ENCODE results near the gene CALHM3. TPM values are rescaled to one million over a fixed set of nuclear protein-coding genes. Genes with fewer than 3 reads are reported as not detected.

The CALHM3 gene
- total RNA-seq, 1 donor from 2014 or later, result not detected

DNA sequence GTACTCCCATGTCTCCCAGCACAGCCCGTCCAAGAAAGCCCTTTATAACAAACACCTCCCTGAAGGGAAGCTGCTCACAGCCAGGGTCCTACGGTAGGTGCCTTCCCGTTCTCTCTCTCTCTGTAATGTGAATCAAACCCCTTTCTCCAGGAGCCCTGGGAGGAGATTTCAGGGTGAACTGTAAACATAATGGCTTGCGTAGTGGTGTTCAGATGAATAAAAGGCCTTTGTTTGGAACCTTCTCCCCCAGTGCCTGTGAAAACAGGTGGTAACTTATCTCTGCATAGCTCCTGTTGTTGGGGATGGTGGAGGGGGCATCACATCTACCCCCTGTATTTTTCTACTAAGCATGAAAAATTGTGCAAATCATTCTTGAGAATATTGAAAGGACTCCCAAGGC lies 39.3 kb downstream of the CALHM3 start:
- no peak overlapping the region for H3K27ac ChIP-seq
- peaks cover 25% of the 10 kb centered on the region for H3K4me1 ChIP-seq
- H3K9me3 ChIP-seq, result no peaks in the 10 kb centered on the region
- H3K36me3 ChIP-seq, result peaks cover 0 to 64% of the 10 kb centered on the region in 2 donors
- DNase-seq (ENCODE audit: extremely low spot score in 2 of 2), result no peak
- TF ChIP-seq, protein P1, sequence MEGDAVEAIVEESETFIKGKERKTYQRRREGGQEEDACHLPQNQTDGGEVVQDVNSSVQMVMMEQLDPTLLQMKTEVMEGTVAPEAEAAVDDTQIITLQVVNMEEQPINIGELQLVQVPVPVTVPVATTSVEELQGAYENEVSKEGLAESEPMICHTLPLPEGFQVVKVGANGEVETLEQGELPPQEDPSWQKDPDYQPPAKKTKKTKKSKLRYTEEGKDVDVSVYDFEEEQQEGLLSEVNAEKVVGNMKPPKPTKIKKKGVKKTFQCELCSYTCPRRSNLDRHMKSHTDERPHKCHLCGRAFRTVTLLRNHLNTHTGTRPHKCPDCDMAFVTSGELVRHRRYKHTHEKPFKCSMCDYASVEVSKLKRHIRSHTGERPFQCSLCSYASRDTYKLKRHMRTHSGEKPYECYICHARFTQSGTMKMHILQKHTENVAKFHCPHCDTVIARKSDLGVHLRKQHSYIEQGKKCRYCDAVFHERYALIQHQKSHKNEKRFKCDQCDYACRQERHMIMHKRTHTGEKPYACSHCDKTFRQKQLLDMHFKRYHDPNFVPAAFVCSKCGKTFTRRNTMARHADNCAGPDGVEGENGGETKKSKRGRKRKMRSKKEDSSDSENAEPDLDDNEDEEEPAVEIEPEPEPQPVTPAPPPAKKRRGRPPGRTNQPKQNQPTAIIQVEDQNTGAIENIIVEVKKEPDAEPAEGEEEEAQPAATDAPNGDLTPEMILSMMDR (IDR thresholded peaks at IDR 0.05), result no peak
- TF ChIP-seq POLR2AphosphoS5 (IDR thresholded peaks at IDR 0.05; ENCODE audit: insufficient read depth in 1 of 2, low read depth in 1 of 2), result no peak
- no peak for TF ChIP-seq POLR2A (IDR thresholded peaks at IDR 0.05)
- intact Hi-C loops (cut with DNase I), result no loop called here
- no peak overlapping the region for H3K4me3 ChIP-seq
- no peaks in the 10 kb centered on the region for H3K27me3 ChIP-seq

DNA sequence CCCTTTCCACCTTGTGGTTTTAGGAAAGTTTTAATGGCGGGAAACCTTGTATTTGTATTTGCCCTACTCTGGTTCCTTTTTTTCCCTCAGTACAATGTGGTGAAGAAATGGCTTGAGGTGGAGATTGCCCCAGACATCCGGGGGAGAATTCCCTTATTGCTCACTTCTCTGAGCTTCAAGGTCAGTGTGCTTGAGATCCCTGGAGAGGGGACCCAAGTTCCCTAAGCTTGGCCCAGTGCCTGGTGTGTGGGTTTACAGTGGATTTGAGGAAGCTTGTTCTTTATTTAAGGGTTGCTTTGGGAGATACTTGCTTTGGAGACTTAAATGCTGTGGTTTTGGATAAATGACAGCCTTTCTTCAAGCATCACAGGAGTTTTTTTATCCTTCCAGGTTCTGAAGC lies 45.2 kb downstream of the CALHM3 start:
- Histone ChIP-seq H3K36me3 (peaks cover 0 to 42% of the 10 kb centered on the region in 2 donors), H3K4me1 (no peaks in the 10 kb centered on the region), H3K9me3 (no peaks in the 10 kb centered on the region), H3K27me3 (no peaks in the 10 kb centered on the region), H3K27ac (no peak overlapping the region), H3K4me3 (no peak overlapping the region)
- DNase-seq (ENCODE audit: extremely low spot score in 2 of 2), result no peak
- TF ChIP-seq POLR2AphosphoS5 (IDR thresholded peaks at IDR 0.05; ENCODE audit: insufficient read depth in 1 of 2, low read depth in 1 of 2), result no peak
- TF ChIP-seq, protein P1 (IDR thresholded peaks at IDR 0.05), result no peak
- TF ChIP-seq POLR2A (IDR thresholded peaks at IDR 0.05), result no peak
- intact Hi-C loops (cut with DNase I), result no loop called here

DNA sequence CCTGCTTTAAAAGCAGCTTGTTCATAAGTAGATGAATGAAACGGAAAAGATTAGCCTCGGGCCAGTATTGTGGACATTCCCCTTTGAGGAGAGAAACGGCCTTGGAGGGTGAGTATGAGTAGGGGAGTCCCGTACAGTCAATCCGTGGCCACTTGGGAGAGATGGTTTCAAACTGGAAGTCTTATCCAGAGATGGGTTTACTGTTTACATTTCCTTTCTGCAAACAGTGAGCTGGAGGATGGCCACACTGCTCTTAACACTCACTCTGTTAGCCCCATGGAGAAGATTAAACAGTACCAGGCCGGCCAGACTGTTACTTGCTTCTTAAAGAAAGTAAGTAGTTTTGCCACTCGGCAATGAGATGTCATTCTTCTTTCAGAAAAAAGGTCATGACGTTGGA lies 47.1 kb downstream of the CALHM3 start:
- H3K4me3 ChIP-seq, result no peak overlapping the region
- no peak for DNase-seq (ENCODE audit: extremely low spot score in 2 of 2)
- TF ChIP-seq, protein P1 (IDR thresholded peaks at IDR 0.05), result no peak
- TF ChIP-seq POLR2A (IDR thresholded peaks at IDR 0.05), result no peak
- no peak for TF ChIP-seq POLR2AphosphoS5 (IDR thresholded peaks at IDR 0.05; ENCODE audit: insufficient read depth in 1 of 2, low read depth in 1 of 2)
- no peaks in the 10 kb centered on the region for H3K27me3 ChIP-seq
- H3K9me3 ChIP-seq, result no peaks in the 10 kb centered on the region
- no peaks in the 10 kb centered on the region for H3K4me1 ChIP-seq
- intact Hi-C loops (cut with DNase I), result no loop called here
- peaks cover 0 to 42% of the 10 kb centered on the region in 2 donors for H3K36me3 ChIP-seq
- H3K27ac ChIP-seq, result no peak overlapping the region

DNA sequence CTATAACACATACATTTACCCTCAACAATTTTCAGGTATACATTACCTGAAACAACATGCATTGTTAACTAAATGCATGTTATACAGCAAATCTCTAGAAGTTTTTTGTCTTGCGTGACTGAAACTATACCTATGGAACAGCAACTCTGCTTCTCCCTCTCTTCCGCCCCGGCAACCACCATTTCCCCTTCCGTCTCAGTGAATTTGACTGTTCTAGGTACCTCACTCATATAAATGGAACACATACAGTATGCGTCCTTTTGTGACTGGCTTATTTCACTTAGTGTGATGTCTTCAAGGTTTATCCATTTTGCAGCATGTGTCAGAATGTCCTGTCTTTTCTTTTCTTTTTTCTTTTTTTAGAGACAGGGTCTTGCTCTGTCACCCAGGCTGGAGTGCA lies 49.4 kb downstream of the CALHM3 start:
- no peak overlapping the region for H3K4me3 ChIP-seq
- H3K9me3 ChIP-seq, result no peaks in the 10 kb centered on the region
- H3K27me3 ChIP-seq, result no peaks in the 10 kb centered on the region
- TF ChIP-seq POLR2AphosphoS5 (IDR thresholded peaks at IDR 0.05; ENCODE audit: insufficient read depth in 1 of 2, low read depth in 1 of 2), result no peak
- TF ChIP-seq POLR2A (IDR thresholded peaks at IDR 0.05), result no peak
- TF ChIP-seq, protein P1 (IDR thresholded peaks at IDR 0.05), result no peak
- intact Hi-C loops (cut with DNase I), result no loop called here
- H3K27ac ChIP-seq, result no peak overlapping the region
- H3K36me3 ChIP-seq, result peaks cover 0 to 59% of the 10 kb centered on the region in 2 donors
- DNase-seq (ENCODE audit: extremely low spot score in 2 of 2), result no peak
- no peaks in the 10 kb centered on the region for H3K4me1 ChIP-seq

DNA sequence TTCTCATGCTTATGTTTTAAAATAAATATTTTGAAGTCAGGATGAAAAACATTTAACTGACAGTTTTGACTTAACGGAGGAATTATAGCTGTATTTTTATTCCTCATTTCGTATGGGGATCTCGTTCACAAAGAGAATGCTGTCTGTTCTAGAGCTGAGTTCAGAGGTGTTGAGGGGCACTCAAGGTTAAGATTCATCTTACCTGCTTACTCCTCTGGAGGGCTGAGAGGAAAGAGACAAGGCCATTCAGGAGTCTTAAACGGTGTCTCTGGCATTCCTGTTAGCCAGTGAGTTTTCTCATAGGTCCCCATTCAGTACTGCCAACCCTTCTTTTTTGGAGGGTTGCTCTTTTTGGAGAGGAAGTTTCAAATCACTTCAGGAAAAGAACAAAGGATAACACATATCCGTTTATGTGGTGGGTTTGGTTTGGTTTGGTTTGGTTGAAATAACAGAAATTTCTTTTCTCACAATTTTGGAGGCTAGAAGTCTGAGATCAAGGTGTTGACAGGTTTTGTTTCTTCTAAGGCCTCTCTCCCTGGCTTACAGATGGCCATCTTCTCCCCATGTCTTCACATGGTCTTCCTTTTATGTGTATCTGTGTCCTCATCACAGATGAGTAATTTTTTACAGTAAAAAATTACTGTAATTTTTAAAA lies 49.9 kb downstream of the CALHM3 start:
- peaks cover 0 to 59% of the 10 kb centered on the region in 2 donors for H3K36me3 ChIP-seq
- no peaks in the 10 kb centered on the region for H3K9me3 ChIP-seq
- H3K4me1 ChIP-seq, result no peaks in the 10 kb centered on the region
- H3K27me3 ChIP-seq, result no peaks in the 10 kb centered on the region
- TF ChIP-seq POLR2A (IDR thresholded peaks at IDR 0.05), result no peak
- TF ChIP-seq POLR2AphosphoS5 (IDR thresholded peaks at IDR 0.05; ENCODE audit: insufficient read depth in 1 of 2, low read depth in 1 of 2), result no peak
- TF ChIP-seq, protein P1 (IDR thresholded peaks at IDR 0.05), result no peak
- no peak overlapping the region for H3K27ac ChIP-seq
- intact Hi-C loops (cut with DNase I), result no loop called here
- DNase-seq (ENCODE audit: extremely low spot score in 2 of 2), result no peak
- H3K4me3 ChIP-seq, result no peak overlapping the region
